ENCODE measurements around the gene TRPM3. TPM values are rescaled to one million over a fixed set of nuclear protein-coding genes. Genes with fewer than 3 reads are reported as not detected.

TRPM3 gene
- total RNA-seq (2021) (5.4 to 7.5 TPM (median 5.5 TPM) in 3 replicates), Bru-seq, nascent RNA (percentile 52 among the genes with signal in this experiment)
- long read RNA-seq, experiment 1, partial matches to known transcripts: 4 of 26 reads
- long read RNA-seq, experiment 1, other reads (novel, unspliced or antisense): 22 of 26 reads
- long read RNA-seq, experiment 2, partial matches to known transcripts: 1 of 2 reads
- long read RNA-seq, experiment 2, other reads (novel, unspliced or antisense): 1 of 2 reads
- long read RNA-seq, experiment 3: 0 reads

DNA sequence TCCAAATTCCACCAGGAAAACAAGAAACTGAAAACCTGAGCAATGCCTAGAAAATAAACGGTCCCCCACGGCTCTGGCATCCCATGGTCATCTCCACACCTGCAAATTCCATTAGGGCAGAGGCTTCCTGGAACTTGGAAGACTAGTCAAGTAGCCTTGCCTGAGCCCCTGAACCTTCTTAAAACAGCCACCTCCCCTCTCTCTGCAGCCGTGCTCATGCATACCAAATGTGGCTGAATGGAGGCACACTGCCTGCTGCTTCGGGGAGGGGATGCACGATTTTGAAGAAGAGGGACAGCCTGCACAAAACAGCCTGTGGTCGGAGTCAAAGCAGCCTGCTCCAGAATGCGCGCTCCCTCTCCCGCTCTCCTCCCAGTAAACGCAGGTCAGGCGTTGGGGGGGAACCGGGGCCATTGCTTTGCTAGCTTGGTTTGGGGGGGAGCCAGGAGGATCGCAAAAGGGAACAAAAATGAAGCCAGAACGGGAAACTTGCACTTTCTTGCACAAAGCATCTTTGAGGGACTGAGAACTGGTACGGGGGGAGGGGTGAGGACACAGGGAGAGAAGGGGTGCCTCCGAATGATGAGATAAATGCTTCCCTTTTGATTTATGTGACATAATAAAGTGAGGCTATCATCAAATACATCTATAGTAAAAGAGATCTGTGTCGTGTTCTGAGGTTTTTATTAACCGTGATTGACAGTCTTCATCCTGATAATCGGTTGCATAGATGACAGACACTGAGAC, at the start of gene TRPM3:
Gene TRPM3, minus strand, starts transcription at position 347 of the 747 bp plus-strand sequence. Its CDS starts 267 bp downstream, at position 80.
- peak; percentile 62 for DNase-seq (ENCODE audit: low spot score)
- peaks cover 79% of the 10 kb centered on the region for H3K4me1 Mint-ChIP-seq
- ChIA-PET POLR2A (no interaction called here), CTCF (no interaction called here)
- peaks cover 12% of the 10 kb centered on the region for H3K36me3 Mint-ChIP-seq
- H3K27me3 Mint-ChIP-seq (ENCODE audit: low read depth): no peaks in the 10 kb centered on the region
- H3K9me3 Mint-ChIP-seq: peaks cover 11% of the 10 kb centered on the region
- peak within 1 kb of the TSS; percentile 84 for H3K4me3 Mint-ChIP-seq
- H3K27ac Mint-ChIP-seq: peak within 1 kb of the TSS; percentile 99
- ATAC-seq: peak; percentile 76
- no peak for TF ChIP-seq ZNF219 (CRISPR knock-in tag; IDR thresholded peaks at IDR 0.05; ENCODE audit: borderline replicate concordance)
- TF ChIP-seq CBFB (CRISPR knock-in tag; IDR thresholded peaks at IDR 0.05; ENCODE audit: low read depth): no peak
- no peak for TF ChIP-seq TCF7 (CRISPR knock-in tag; IDR thresholded peaks at IDR 0.05; ENCODE audit: low read depth)
- TF ChIP-seq TP53 (CRISPR knock-in tag; IDR thresholded peaks at IDR 0.05): no peak
- no peak for TF ChIP-seq HMGA2 (CRISPR knock-in tag; IDR thresholded peaks at IDR 0.05)
- TF ChIP-seq MYBL2 (CRISPR knock-in tag; IDR thresholded peaks at IDR 0.05): no peak
- no peak for TF ChIP-seq GTF2I (CRISPR knock-in tag; conservative IDR thresholded peaks at IDR 0.05)
- no peak for TF ChIP-seq USF1 (CRISPR knock-in tag; IDR thresholded peaks at IDR 0.05)
- TF ChIP-seq CREB1 (CRISPR knock-in tag; IDR thresholded peaks at IDR 0.05): no peak
- TF ChIP-seq FOXP1 (CRISPR knock-in tag; IDR thresholded peaks at IDR 0.05; ENCODE audit: borderline replicate concordance): no peak
- TF ChIP-seq, protein P1, sequence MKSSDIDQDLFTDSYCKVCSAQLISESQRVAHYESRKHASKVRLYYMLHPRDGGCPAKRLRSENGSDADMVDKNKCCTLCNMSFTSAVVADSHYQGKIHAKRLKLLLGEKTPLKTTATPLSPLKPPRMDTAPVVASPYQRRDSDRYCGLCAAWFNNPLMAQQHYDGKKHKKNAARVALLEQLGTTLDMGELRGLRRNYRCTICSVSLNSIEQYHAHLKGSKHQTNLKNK (CRISPR knock-in tag; IDR thresholded peaks at IDR 0.05): no peak
- TF ChIP-seq NFE2L1 (CRISPR knock-in tag; IDR thresholded peaks at IDR 0.05): no peak
- TF ChIP-seq, protein P2, sequence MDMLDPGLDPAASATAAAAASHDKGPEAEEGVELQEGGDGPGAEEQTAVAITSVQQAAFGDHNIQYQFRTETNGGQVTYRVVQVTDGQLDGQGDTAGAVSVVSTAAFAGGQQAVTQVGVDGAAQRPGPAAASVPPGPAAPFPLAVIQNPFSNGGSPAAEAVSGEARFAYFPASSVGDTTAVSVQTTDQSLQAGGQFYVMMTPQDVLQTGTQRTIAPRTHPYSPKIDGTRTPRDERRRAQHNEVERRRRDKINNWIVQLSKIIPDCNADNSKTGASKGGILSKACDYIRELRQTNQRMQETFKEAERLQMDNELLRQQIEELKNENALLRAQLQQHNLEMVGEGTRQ (CRISPR knock-in tag; IDR thresholded peaks at IDR 0.05): no peak
- no peak for TF ChIP-seq ZNF532 (CRISPR knock-in tag; IDR thresholded peaks at IDR 0.05; ENCODE audit: borderline replicate concordance)
- TF ChIP-seq CREM (CRISPR knock-in tag; IDR thresholded peaks at IDR 0.05): peak; percentile 15; the same call in 1 of the 2 replicates
- no peak for TF ChIP-seq NR2C2 (CRISPR knock-in tag; IDR thresholded peaks at IDR 0.05)
- TF ChIP-seq NFYB (CRISPR knock-in tag; conservative IDR thresholded peaks at IDR 0.05; ENCODE audit: low read depth): no peak
- TF ChIP-seq NR1H2 (CRISPR knock-in tag; IDR thresholded peaks at IDR 0.05): no peak
- TF ChIP-seq, protein P3, sequence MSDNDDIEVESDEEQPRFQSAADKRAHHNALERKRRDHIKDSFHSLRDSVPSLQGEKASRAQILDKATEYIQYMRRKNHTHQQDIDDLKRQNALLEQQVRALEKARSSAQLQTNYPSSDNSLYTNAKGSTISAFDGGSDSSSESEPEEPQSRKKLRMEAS (CRISPR knock-in tag; IDR thresholded peaks at IDR 0.05): peak; percentile 47
- no peak for TF ChIP-seq RORB (CRISPR knock-in tag; IDR thresholded peaks at IDR 0.05)
- no peak for TF ChIP-seq PRRX2 (CRISPR knock-in tag; IDR thresholded peaks at IDR 0.05)
- TF ChIP-seq, protein P4, sequence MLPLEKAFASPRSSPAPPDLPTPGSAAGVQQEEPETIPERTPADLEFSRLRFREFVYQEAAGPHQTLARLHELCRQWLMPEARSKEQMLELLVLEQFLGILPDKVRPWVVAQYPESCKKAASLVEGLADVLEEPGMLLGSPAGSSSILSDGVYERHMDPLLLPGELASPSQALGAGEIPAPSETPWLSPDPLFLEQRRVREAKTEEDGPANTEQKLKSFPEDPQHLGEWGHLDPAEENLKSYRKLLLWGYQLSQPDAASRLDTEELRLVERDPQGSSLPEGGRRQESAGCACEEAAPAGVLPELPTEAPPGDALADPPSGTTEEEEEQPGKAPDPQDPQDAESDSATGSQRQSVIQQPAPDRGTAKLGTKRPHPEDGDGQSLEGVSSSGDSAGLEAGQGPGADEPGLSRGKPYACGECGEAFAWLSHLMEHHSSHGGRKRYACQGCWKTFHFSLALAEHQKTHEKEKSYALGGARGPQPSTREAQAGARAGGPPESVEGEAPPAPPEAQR (CRISPR knock-in tag; IDR thresholded peaks at IDR 0.05): no peak
- TF ChIP-seq, protein P5, sequence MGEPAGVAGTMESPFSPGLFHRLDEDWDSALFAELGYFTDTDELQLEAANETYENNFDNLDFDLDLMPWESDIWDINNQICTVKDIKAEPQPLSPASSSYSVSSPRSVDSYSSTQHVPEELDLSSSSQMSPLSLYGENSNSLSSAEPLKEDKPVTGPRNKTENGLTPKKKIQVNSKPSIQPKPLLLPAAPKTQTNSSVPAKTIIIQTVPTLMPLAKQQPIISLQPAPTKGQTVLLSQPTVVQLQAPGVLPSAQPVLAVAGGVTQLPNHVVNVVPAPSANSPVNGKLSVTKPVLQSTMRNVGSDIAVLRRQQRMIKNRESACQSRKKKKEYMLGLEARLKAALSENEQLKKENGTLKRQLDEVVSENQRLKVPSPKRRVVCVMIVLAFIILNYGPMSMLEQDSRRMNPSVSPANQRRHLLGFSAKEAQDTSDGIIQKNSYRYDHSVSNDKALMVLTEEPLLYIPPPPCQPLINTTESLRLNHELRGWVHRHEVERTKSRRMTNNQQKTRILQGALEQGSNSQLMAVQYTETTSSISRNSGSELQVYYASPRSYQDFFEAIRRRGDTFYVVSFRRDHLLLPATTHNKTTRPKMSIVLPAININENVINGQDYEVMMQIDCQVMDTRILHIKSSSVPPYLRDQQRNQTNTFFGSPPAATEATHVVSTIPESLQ (CRISPR knock-in tag; IDR thresholded peaks at IDR 0.05): no peak
- TF ChIP-seq ZNF263 (CRISPR knock-in tag; IDR thresholded peaks at IDR 0.05; ENCODE audit: low read depth): no peak
- TF ChIP-seq, protein P6, sequence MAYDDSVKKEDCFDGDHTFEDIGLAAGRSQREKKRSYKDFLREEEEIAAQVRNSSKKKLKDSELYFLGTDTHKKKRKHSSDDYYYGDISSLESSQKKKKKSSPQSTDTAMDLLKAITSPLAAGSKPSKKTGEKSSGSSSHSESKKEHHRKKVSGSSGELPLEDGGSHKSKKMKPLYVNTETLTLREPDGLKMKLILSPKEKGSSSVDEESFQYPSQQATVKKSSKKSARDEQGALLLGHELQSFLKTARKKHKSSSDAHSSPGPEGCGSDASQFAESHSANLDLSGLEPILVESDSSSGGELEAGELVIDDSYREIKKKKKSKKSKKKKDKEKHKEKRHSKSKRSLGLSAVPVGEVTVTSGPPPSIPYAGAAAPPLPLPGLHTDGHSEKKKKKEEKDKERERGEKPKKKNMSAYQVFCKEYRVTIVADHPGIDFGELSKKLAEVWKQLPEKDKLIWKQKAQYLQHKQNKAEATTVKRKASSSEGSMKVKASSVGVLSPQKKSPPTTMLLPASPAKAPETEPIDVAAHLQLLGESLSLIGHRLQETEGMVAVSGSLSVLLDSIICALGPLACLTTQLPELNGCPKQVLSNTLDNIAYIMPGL (CRISPR knock-in tag; IDR thresholded peaks at IDR 0.05): no peak; the same call in 1 of the 2 replicates
- no peak for TF ChIP-seq MXD4 (CRISPR knock-in tag; IDR thresholded peaks at IDR 0.05; ENCODE audit: borderline replicate concordance)

Data from WTC11 (cell line).